ENCODE measurements around the gene AKAP13.

GRCh38 chr15:85792912-85793590 lies 412.6 kb downstream of the AKAP13 start:
- TF ChIP-seq SP1 (IDR thresholded peaks at IDR 0.05) (no peak), FOXM1 (IDR thresholded peaks at IDR 0.05; ENCODE audit: borderline replicate concordance) (no peak), LEF1 (IDR thresholded peaks at IDR 0.05; ENCODE audit: borderline replicate concordance) (no peak), PKNOX1 (IDR thresholded peaks at IDR 0.05) (peak; percentile 38; the same call in 1 of the 2 replicates), TARDBP (IDR thresholded peaks at IDR 0.05) (no peak), CTBP1 (IDR thresholded peaks at IDR 0.05; ENCODE audit: borderline replicate concordance) (no peak), BHLHE40 (IDR thresholded peaks at IDR 0.05; ENCODE audit: borderline replicate concordance) (no peak), FOXA1 (IDR thresholded peaks at IDR 0.05) (no peak), HDGF (IDR thresholded peaks at IDR 0.05; ENCODE audit: borderline replicate concordance) (no peak), FOXK2 (IDR thresholded peaks at IDR 0.05) (no peak), SUZ12 (IDR thresholded peaks at IDR 0.05) (no peak), ZNF384 (IDR thresholded peaks at IDR 0.05) (no peak), ELF4 (IDR thresholded peaks at IDR 0.05) (no peak), NFRKB (IDR thresholded peaks at IDR 0.05) (no peak)

Measured in HEK293T (cell line).